Activated CD8-positive, alpha-beta memory T cell treated with anti-CD3 and anti-CD28 coated beads, Interleukin-2, amount 50 U/mL, for 1 hour (primary cell): ENCODE measurements around the gene MZB1.
"Not testable (repeated sequence)": the region's sequence is repeated elsewhere in the genome, so short reads cannot be mapped to it uniquely, and the experiment has no call there.

Experiments
- DNase-seq: peaks from one replicate; pipeline ENCODE4 v3.0.0-alpha.2; 2020; ENCODE audit errors: extremely low read depth

MZB1 gene

GRCh38 chr5:139378101-139378825, 11.4 kb downstream of the MZB1 start:
- no peak for DNase-seq

GRCh38 chr5:139377226-139377625, 12.5 kb downstream of the MZB1 start:
- DNase-seq, result no peak

GRCh38 chr5:139376364-139376763, 13.3 kb downstream of the MZB1 start:
- DNase-seq, result no peak

DNA sequence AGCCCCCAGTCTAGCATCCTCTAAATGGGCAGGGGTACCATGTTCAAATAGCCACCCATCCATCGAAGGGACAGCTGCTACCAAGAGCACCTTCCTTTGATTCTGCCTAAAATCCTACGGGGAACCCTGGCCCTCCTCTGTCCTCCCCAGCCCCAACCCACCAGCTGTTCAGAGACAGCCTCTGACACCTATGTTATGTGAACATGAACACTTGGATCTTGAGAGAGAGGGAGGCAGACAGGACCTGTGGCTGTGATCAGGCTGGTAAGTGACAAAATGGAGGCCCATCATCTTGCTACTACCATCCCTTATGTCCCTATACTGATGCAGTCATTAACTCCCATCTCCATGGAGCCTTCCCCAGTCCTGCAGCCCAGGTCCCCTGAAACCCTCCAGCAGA, 14.8 kb downstream of the MZB1 start:
- no peak for DNase-seq

GRCh38 chr5:139371482-139372435, 18.0 kb downstream of the MZB1 start:
- DNase-seq, result no peak

- no peak for DNase-seq
Measured at GRCh38 chr5:139369181-139369580, 20.5 kb downstream of the MZB1 start.

GRCh38 chr5:139368613-139369012, 21.1 kb downstream of the MZB1 start:
- DNase-seq, result no peak

DNA sequence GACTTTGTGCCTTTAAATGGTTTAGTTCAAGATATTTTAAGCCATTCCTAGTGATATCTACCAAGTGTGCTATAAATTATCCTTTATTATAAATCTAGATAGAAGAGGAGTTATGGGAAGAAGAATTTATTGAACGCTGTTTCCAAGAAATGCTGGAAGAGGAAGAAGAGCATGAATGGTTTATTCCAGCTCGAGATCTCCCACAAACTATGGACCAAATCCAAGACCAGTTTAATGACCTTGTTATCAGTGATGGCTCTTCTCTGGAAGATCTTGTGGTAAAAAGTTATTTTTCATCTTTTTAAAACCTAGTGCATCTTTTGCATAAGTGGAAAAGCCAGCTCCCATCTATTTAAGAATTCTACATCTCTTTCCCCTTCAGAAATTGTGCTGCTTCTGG, 25.2 kb downstream of the MZB1 start:
- DNase-seq, result no peak

DNA sequence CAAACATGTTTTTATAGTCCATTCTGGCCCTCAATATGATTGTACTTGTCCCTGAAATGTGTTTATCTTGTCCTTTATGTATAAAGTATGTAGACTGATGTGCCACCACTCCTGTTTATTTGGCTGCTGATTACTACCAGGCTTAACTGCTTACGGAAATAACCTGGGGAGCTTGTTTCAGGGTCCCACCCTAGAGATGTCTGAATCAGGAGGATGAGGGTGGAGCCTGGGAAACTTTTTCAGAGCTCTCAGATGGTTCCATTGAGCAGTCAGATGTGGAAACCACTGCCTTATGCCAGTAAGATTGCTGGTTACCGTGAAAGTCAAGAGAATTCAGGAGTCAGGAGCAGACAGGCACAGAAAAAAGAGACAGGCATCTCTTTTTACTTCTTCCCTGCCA, 25.8 kb downstream of the MZB1 start:
- DNase-seq, result no peak

DNA sequence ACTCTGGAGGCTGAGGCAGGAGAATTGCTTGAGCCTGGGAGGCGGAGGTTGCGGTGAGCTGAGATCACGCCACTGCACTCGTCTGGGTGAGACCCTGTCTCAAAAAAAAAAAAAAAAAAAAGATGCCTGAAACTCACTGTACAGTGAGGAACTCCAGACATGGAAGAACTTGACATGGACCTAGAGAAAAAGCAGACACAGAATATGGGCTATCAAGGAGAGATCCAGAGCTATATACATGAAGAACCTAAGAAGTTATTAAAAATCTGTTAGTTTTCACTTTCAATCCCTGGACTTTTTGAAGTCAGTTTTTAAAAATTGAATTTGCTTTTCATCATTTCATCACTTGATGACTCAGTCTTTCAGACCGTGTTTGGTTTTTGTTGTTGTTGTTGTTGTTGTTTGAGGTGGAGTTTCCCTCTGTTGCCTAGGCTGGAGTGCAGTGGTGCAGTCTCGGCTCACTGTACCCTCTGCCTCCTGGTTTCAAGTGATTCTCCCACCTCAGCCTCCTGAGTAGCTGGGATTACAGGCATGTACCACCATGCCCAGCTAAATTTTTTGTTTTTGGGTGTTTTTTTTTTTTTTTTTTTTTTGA, 27.8 kb downstream of the MZB1 start:
- DNase-seq, result no peak

DNA sequence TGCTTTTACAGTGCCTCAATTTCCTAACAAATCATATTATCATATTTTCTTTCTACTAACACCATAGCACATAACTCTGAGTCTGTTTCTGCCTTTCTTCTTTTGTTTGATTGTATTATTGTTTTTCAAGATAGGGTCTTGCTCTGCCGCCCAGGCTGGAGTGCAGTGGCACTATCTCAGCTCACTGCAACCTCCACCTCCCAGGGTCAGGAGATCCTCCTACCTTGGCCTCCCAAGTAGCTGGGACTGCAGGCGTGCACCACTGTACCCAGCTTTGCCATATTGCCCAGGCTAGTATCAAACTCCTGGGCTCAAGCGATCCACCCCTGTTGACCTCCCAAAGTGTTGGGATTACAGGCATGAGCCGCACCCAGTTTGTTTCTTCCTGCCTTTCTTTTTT, 29.3 kb downstream of the MZB1 start:
- no peak for DNase-seq

GRCh38 chr5:139358064-139358463, 31.6 kb downstream of the MZB1 start:
- no peak for DNase-seq

GRCh38 chr5:139355900-139356299, 33.8 kb downstream of the MZB1 start:
- DNase-seq, result not testable (repeated sequence)

- DNase-seq, result no peak
Measured at GRCh38 chr5:139354186-139354585, 35.5 kb downstream of the MZB1 start.

GRCh38 chr5:139347863-139348262, 41.9 kb downstream of the MZB1 start:
- not testable (repeated sequence) for DNase-seq

DNA sequence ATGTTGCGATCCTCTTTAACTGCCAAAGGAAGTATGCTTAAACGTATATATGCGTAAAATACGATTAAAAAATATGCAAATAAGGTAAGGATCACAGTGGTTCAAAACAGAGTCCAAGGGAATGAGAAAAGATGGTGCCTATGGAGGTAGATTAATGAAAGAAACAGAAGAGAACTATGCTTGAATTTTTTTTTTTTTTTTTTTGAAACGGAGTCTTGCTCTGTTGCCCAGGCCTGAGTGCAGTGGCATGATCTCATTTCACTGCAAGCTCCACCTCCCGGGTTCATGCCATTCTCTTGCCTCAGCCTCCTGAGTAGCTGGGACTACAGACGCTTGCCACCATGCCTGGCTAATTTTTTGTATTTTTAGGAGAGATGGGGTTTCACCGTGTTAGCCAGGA, 44.3 kb downstream of the MZB1 start:
- DNase-seq, result not testable (repeated sequence)

- DNase-seq, result no peak
Measured at GRCh38 chr5:139344177-139344576, 45.5 kb downstream of the MZB1 start.

DNA sequence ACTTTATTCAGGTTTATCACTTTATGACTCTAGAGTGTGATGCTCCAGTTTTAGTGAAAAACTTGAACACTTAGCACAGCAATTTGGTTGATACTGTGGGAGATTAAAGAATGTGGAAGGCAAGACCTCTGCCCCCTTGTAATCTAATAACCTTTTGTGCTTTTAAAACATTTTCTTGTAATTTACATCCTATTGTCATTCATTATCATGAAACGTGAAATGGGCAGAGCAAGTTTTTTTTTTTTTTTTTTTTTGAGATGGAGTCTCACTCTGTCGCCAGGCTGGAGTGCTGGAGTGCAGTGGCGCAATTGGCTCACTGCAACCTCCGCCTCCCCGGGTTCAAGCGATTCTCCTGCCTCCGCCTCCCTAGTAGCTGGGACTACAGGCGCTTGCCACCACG, 46.2 kb downstream of the MZB1 start:
- no peak for DNase-seq

DNA sequence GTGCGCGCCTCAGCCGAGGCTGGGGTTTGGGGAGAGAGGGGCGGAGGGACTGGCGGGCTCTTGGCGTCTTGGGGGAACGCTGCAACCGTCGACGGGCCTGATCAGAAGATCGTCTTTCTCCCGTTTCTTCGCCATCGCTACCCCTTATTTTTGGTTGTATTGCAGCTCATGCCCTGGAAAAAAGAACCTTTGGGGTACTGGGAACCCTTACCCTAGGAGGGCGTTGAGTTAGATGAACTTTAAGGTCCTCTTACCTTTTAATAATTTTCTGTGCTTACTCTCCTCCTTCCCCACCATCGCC, 47.3 kb downstream of the MZB1 start:
- no peak for DNase-seq

GRCh38 chr5:139341689-139342422, 47.9 kb downstream of the MZB1 start, which contains the start of gene PAIP2:
Gene PAIP2, plus strand, starts transcription at chr5:139341854. Its CDS starts 21,931 bp downstream, at chr5:139363785.
- DNase-seq, result peak; percentile 90

DNA sequence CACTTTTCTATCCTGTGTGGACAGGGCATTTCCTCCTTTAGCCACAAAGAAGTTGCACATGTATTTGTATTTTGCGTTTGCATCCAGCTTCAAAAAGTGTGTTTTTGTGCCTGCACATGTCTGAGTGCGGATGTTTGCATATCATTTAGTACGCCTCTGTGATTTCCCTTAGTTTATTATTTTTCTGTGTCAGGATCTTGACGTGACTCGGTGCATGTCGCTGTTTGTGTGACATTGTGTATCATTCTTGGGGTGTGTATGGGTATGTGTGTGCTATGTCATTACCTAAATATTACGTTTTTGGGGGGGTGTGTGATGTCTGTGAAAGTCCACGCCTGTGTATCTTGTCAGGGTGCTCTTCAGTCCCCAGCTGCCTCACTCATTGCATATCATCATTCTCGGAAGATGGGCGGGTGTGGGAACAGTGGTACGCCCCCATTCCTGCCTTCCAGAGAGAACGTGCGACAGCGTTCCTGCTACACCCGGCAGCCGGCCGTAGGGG, 48.5 kb downstream of the MZB1 start:
- no peak for DNase-seq

DNA sequence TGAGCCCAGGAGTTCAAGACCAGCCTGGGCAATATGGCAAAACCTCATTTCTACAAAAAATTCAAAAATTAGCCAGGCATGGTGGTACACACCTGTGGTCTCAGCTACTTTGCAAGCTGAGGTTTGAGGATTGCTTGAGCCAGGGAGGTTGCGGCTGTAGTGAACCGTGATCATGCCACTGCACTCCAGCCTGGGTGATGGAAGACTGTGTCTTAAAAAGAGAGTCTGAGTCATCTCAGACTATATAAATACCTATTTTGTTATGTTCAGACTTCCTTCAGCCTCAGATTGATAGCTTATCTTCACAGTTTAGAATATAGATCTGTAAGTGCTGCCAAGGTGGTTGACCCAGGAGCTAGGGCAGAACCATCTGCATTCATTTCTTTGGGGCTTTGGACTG, 49.7 kb downstream of the MZB1 start:
- DNase-seq, result no peak
